Sigmoid colon (tissue), 7 donors: Measurements from ENCODE around the gene HIRIP3. TPM values are rescaled to one million over a fixed set of nuclear protein-coding genes. Genes with fewer than 3 reads are reported as not detected.

Experiments
- DNase-seq: peaks from one replicate; pipeline ENCODE4 v3.0.0-alpha.2; 2019
- H3K27ac ChIP-seq, 4 donors: fragments of 200-600 bp; sonication (generic); one replicate each; pipeline ENCODE4 v1.5.1; 2016 to 2019; ENCODE audit warnings: mild to moderate bottlenecking in 1 of 4
- H3K27me3 ChIP-seq, 3 donors: fragments of 200-600 bp; sonication (generic); one replicate each; pipeline ENCODE4 v1.5.1; 2019; ENCODE audit warnings: mild to moderate bottlenecking in 1 of 3
- H3K36me3 ChIP-seq, 4 donors: fragments of 200-600 bp; sonication (generic); one replicate each; pipeline ENCODE4 v1.5.1; 2016 to 2019
- H3K4me1 ChIP-seq, 4 donors: fragments of 200-600 bp; sonication (generic); one replicate each; pipeline ENCODE4 v1.5.1; 2017 to 2019
- H3K4me3 ChIP-seq, 4 donors: fragments of 200-600 bp; sonication (generic); one replicate each; pipeline ENCODE4 v1.5.1; 2017 to 2019; ENCODE audit warnings: mild to moderate bottlenecking in 2 of 4, moderate library complexity in 1 of 4
- H3K9me3 ChIP-seq, 4 donors: fragments of 200-600 bp in 3 of 4; sonication (generic) in 3 of 4; one replicate each; pipeline versions ENCODE4 v1.5.1 to v1.6.1; 2013 to 2019
- CTCF ChIP-seq, 4 experiments: fragments of 450-650 bp in 3 of 4; fragments of 200-600 bp in 1 of 4; IDR thresholded peaks; one replicate each; pipeline ENCODE4 v1.5.1; 2016 to 2019; ENCODE audit warnings: antibody characterized with exemption in 4 of 4, mild to moderate bottlenecking in 3 of 4, moderate library complexity in 2 of 4
- EP300 ChIP-seq, 4 donors: sonication (generic); formaldehyde crosslinking; IDR thresholded peaks; one replicate each; pipeline ENCODE4 v1.6.1; 2017; ENCODE audit warnings: antibody characterized with exemption in 4 of 4
- POLR2A ChIP-seq, 2 donors: fragments of 450-650 bp; IDR thresholded peaks; one replicate each; pipeline ENCODE4 v1.6.1; 2016; ENCODE audit warnings: antibody characterized with exemption in 2 of 2, mild to moderate bottlenecking in 2 of 2, moderate library complexity in 2 of 2
- POLR2AphosphoS5 ChIP-seq, 4 donors: sonication (generic); formaldehyde crosslinking; IDR thresholded peaks; one replicate each; pipeline ENCODE4 v1.6.1; 2017; ENCODE audit warnings: antibody characterized with exemption in 4 of 4
- WGBS, 2 donors: extraction: QIAGEN DNeasy Blood & Tissue Kit; methylation state at CpG; one replicate each; pipeline ENCODE4 v1.1.7; 2013; 5-methylcytosine and 5-hydroxymethylcytosine counted together
- intact Hi-C: fragments of 100-400 bp; cut with DNase I; formaldehyde crosslinking; loops from one replicate; pipeline ENCODE4 v1.15.1; 2023
- polyA plus RNA-seq, 3 donors: library from polyadenylated mRNA; stranded (reverse); fragments of 200-250 nt; gene quantifications; one replicate each; pipeline ENCODE4 v1.2.3, GENCODE V29; 2013
- total RNA-seq, 4 donors: library from RNA; depleted of rRNA; stranded (reverse); fragments of >200 nt; gene quantifications; one replicate each; pipeline ENCODE4 v1.1.0, GENCODE V29; 2016
- donor health status: healthy with polysubstance abuse.
- donor health status: Bipolar disorder and iron deficiency.
- donor health status: healthy.

Gene HIRIP3
- total and polyA plus RNA-seq, 7 donors = 9.0 to 22.7 (median 15.8) TPM

GRCh38 chr16:29990034-29990433, 5.4 kb downstream of the HIRIP3 start:
- Histone ChIP-seq H3K4me1 (peaks cover 0 to 17% (median 12%) of the 10 kb centered on the region in 4 donors), H3K27me3 (no peaks in the 10 kb centered on the region), H3K9me3 (no peaks in the 10 kb centered on the region), H3K36me3 (peaks cover 35 to 88% (median 62%) of the 10 kb centered on the region in 4 donors), H3K27ac (no peak overlapping the region), H3K4me3 (no peak overlapping the region)
- DNase-seq = no peak
- WGBS, 2 donors = 33 to 61% methylated on average over 2 of the region's 2 CpGs
- intact Hi-C loops = loop anchor here (10.0 kb wide), 1 partner anchor 105 kb away; the partner anchor contains the start of genes TBX6 and YPEL3
- TF ChIP-seq POLR2AphosphoS5 (IDR thresholded peaks at IDR 0.05) = no peak
- TF ChIP-seq EP300 (IDR thresholded peaks at IDR 0.05) = no peak
- TF ChIP-seq CTCF (IDR thresholded peaks at IDR 0.05) = no peak
- TF ChIP-seq POLR2A (IDR thresholded peaks at IDR 0.05) = no peak

- 57 to 82% methylated on average over 23 of the region's 23 CpGs for WGBS, 2 donors
- no peak overlapping the region for H3K4me3 ChIP-seq
- TF ChIP-seq CTCF (IDR thresholded peaks at IDR 0.05) = no peak
- TF ChIP-seq EP300 (IDR thresholded peaks at IDR 0.05) = no peak
- no peak for TF ChIP-seq POLR2A (IDR thresholded peaks at IDR 0.05)
- no peak for TF ChIP-seq POLR2AphosphoS5 (IDR thresholded peaks at IDR 0.05)
- no peak overlapping the region for H3K27ac ChIP-seq
- peaks cover 0 to 9% (median 4%) of the 10 kb centered on the region in 4 donors for H3K4me1 ChIP-seq
- no peaks in the 10 kb centered on the region for H3K9me3 ChIP-seq
- H3K36me3 ChIP-seq = peaks cover 38 to 96% (median 69%) of the 10 kb centered on the region in 4 donors
- intact Hi-C loops = no loop called here
- no peaks in the 10 kb centered on the region for H3K27me3 ChIP-seq
- peak; percentile 35 for DNase-seq
Observed at GRCh38 chr16:29989111-29989858, 6.1 kb downstream of the HIRIP3 start.

- no peak for TF ChIP-seq EP300 (IDR thresholded peaks at IDR 0.05)
- Histone ChIP-seq H3K36me3 (peaks cover 42 to 100% (median 77%) of the 10 kb centered on the region in 4 donors), H3K4me3 (no peak overlapping the region), H3K9me3 (no peaks in the 10 kb centered on the region), H3K27me3 (no peaks in the 10 kb centered on the region), H3K27ac (no peak overlapping the region), H3K4me1 (peaks cover 0 to 2% (median 0%) of the 10 kb centered on the region in 4 donors)
- DNase-seq = peak; percentile 52
- 92 to 93% methylated on average over 17 of the region's 17 CpGs for WGBS, 2 donors
- intact Hi-C loops = no loop called here
Observed at GRCh38 chr16:29988346-29989075, 6.9 kb downstream of the HIRIP3 start.

- H3K4me1 ChIP-seq = no peaks in the 10 kb centered on the region
Observed at GRCh38 chr16:29987371-29988085, 7.9 kb downstream of the HIRIP3 start.

More at GRCh38 chr16:29987371-29988085, 7.9 kb downstream of the HIRIP3 start:
- DNase-seq = no peak
- no peak for TF ChIP-seq CTCF (IDR thresholded peaks at IDR 0.05)
- TF ChIP-seq POLR2A (IDR thresholded peaks at IDR 0.05) = no peak
- TF ChIP-seq POLR2AphosphoS5 (IDR thresholded peaks at IDR 0.05) = no peak
- TF ChIP-seq EP300 (IDR thresholded peaks at IDR 0.05) = no peak
- intact Hi-C loops = no loop called here
- Histone ChIP-seq H3K36me3 (peaks cover 51 to 100% (median 84%) of the 10 kb centered on the region in 4 donors), H3K27me3 (no peaks in the 10 kb centered on the region), H3K27ac (no peak overlapping the region), H3K4me3 (no peak overlapping the region), H3K9me3 (no peaks in the 10 kb centered on the region)
- 95 to 96% methylated on average over 35 of the region's 35 CpGs for WGBS, 2 donors
